Diencephalon (tissue), 1 donor: ENCODE data around the gene EYA4. TPM values are rescaled to one million over a fixed set of nuclear protein-coding genes. Genes with fewer than 3 reads are reported as not detected.

Experiments used
- total RNA-seq: library from RNA; depleted of rRNA; stranded (reverse); fragments of >200 nt; gene quantifications from one replicate; pipeline ENCODE4 v1.2.3, GENCODE V29; 2014

The EYA4 gene
- 3.5 TPM for total RNA-seq

GRCh38 chr6:133241086-133241900 lies at the start of gene EYA4:
Gene EYA4, plus strand, starts transcription at chr6:133241357. Its CDS starts 33,424 bp downstream, at chr6:133274781.

